Muscle layer of colon (tissue), 2 donors: ENCODE measurements around the gene SSNA1.

Experiments used
- H3K27ac ChIP-seq: one replicate; pipeline ENCODE4 v1.7.0; 2013; ENCODE audit warnings: low read depth, mild to moderate bottlenecking, low read length, moderate library complexity
- H3K27me3 ChIP-seq, 2 donors: one replicate each; pipeline ENCODE4 v1.7.0; 2013; ENCODE audit warnings: low read length in 2 of 2, mild to moderate bottlenecking in 2 of 2; ENCODE audit not compliant: insufficient read depth in 2 of 2, control insufficient read depth in 1 of 2
- H3K36me3 ChIP-seq: one replicate; pipeline ENCODE4 v1.7.0; 2013; ENCODE audit warnings: mild to moderate bottlenecking, low read length; ENCODE audit not compliant: insufficient read depth
- H3K4me1 ChIP-seq: one replicate; pipeline ENCODE4 v1.7.0; 2013; ENCODE audit warnings: mild to moderate bottlenecking, low read length; ENCODE audit not compliant: insufficient read depth
- H3K4me3 ChIP-seq, 2 donors: one replicate each; pipeline ENCODE4 v1.7.0; 2013; ENCODE audit warnings: low read length in 2 of 2, low read depth in 1 of 2, mild to moderate bottlenecking in 1 of 2, moderate library complexity in 1 of 2
- H3K9ac ChIP-seq: one replicate; pipeline ENCODE4 v1.7.0; 2013; ENCODE audit warnings: low read length
- H3K9me3 ChIP-seq: one replicate; pipeline ENCODE4 v1.7.0; 2013; ENCODE audit warnings: mild to moderate bottlenecking, low read length
- donor health status: abdominal sarcoma.
- donor health status: Adenocarcinoma of cecum.

SSNA1 gene

DNA sequence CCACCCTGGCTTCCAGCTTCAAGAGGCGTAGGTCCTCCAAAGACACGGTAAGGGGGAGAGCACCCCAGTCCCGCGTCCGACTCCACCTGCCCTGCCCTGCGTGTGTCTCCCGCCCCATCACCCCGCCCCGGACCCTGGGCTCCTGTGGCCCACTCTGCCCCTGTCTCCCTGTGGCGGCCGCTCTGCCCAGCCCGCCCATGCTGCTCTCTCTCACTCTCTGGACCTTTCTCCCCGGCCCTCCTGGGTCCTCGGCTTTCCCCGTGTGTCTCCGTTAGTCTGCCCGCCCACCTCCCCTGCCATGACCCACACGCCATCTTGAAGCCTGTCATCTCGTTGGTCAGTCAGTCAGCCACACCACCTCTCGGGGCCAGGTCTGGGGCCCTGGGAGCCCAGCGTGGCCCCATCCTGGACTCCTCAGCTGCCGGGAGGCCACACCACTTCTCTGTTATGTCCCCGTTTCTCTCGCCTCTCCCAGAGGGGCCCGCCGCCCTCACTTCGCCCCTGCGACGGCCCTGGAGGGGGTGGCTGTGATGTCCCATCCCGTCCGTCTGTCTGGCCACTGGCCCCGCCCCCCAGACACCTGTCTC lies 23.1 kb upstream of the SSNA1 start:
- H3K27me3 ChIP-seq: peaks cover 23 to 90% of the 10 kb centered on the region in 2 donors
- no peaks in the 10 kb centered on the region for H3K9me3 ChIP-seq
- no peak overlapping the region for H3K9ac ChIP-seq
- no peak overlapping the region for H3K27ac ChIP-seq
- no peaks in the 10 kb centered on the region for H3K4me1 ChIP-seq
- H3K36me3 ChIP-seq: no peaks in the 10 kb centered on the region
- no peak overlapping the region for H3K4me3 ChIP-seq

DNA sequence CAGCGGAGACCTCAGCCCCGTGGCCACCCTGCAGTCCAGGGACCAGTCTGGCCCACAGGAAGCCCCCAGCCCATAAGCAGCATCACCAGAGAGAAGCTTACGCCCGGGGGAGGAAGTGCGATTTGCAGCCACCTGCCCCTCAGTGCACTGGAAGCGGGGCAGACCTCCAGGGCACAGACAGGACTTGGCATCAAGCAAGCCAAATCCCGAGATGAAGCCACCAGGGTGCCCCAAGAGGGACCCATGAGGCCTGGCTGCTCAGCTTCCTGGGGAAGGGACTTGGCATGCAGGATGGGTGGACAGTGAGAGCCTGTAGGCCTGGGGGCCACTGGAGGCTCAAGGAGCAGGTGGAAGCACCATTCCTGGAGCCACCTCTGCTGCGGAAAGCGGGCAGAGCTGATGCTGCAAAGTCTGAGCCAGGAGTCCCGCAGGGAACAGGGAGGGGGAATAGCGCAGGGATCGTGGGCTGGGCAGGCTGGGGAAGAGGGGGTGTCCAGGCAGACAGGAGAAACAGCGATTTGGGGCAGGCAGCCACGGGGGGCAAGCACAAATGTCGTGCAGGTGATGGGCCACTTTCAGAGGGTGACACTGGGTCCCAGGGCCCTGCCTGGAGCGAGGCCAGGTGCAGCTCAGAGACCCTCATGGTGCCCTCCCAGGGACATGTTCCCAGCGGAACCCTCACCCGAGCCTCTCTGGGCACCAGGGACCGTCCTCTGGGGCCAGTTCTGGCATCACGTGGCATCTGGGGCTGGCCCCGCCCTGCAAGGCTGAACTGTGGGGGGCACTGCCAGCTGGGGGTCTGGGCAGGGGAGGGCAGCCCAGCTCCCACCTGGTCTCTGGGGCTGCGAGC lies 21.9 kb upstream of the SSNA1 start:
- Histone ChIP-seq H3K9me3 (no peaks in the 10 kb centered on the region), H3K27me3 (peaks cover 27 to 95% of the 10 kb centered on the region in 2 donors), H3K4me3 (no peak overlapping the region), H3K36me3 (no peaks in the 10 kb centered on the region), H3K27ac (no peak overlapping the region), H3K4me1 (no peaks in the 10 kb centered on the region), H3K9ac (no peak overlapping the region)

DNA sequence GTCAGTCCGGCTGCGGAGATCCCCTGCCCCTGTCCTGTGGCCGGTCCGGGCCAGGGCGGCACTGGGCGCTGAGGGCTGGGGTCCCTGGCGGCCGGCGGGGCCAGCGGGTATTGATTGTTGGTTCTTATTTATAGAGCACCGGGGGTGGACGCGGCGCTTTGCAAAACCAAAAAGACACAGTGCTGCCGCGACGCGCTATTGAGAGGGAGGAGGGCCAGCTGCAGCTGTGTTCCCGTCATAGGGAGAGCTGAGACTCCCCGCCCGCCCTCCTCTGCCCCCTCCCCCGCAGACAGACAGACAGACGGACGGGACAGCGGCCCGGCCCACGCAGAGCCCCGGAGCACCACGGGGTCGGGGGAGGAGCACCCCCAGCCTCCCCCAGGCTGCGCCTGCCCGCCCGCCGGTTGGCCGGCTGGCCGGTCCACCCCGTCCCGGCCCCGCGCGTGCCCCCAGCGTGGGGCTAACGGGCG lies 21.2 kb upstream of the SSNA1 start:
- no peak overlapping the region for H3K9ac ChIP-seq
- H3K27me3 ChIP-seq: peaks cover 27 to 95% of the 10 kb centered on the region in 2 donors
- no peaks in the 10 kb centered on the region for H3K4me1 ChIP-seq
- no peaks in the 10 kb centered on the region for H3K9me3 ChIP-seq
- no peak overlapping the region for H3K27ac ChIP-seq
- H3K4me3 ChIP-seq: no peak overlapping the region
- no peaks in the 10 kb centered on the region for H3K36me3 ChIP-seq

DNA sequence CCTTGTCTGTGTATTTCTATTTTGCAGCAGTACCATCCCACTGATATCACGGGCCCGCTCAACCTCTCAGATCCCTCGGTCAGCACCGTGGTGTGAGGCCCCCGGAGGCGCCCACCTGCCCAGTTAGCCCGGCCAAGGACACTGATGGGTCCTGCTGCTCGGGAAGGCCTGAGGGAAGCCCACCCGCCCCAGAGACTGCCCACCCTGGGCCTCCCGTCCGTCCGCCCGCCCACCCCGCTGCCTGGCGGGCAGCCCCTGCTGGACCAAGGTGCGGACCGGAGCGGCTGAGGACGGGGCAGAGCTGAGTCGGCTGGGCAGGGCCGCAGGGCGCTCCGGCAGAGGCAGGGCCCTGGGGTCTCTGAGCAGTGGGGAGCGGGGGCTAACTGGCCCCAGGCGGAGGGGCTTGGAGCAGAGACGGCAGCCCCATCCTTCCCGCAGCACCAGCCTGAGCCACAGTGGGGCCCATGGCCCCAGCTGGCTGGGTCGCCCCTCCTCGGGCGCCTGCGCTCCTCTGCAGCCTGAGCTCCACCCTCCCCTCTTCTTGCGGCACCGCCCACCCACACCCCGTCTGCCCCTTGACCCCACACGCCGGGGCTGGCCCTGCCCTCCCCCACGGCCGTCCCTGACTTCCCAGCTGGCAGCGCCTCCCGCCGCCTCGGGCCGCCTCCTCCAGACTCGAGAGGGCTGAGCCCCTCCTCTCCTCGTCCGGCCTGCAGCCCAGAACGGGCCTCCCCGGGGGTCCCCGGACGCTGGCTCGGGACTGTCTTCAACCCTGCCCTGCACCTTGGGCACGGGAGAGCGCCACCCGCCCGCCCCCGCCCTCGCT lies 20.5 kb upstream of the SSNA1 start:
- Histone ChIP-seq H3K27me3 (peaks cover 27 to 93% of the 10 kb centered on the region in 2 donors), H3K4me1 (no peaks in the 10 kb centered on the region), H3K27ac (no peak overlapping the region), H3K4me3 (no peak overlapping the region), H3K9ac (no peak overlapping the region), H3K9me3 (no peaks in the 10 kb centered on the region), H3K36me3 (no peaks in the 10 kb centered on the region)

DNA sequence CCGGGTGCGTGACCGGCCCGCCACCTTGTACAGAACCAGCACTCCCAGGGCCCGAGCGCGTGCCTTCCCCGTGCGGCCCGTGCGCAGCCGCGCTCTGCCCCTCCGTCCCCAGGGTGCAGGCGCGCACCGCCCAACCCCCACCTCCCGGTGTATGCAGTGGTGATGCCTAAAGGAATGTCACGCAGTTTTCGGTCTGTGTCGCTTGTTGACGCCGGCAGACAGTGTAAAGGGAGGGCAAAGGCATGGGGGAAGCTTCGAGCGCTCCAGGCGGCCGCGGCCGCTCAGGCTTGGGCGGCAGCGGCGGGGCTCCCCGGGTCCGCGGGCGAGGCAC lies 19.9 kb upstream of the SSNA1 start:
- no peaks in the 10 kb centered on the region for H3K36me3 ChIP-seq
- no peak overlapping the region for H3K4me3 ChIP-seq
- H3K27ac ChIP-seq: no peak overlapping the region
- no peak overlapping the region for H3K9ac ChIP-seq
- no peaks in the 10 kb centered on the region for H3K9me3 ChIP-seq
- H3K4me1 ChIP-seq: no peaks in the 10 kb centered on the region
- H3K27me3 ChIP-seq: peaks cover 25 to 87% of the 10 kb centered on the region in 2 donors

DNA sequence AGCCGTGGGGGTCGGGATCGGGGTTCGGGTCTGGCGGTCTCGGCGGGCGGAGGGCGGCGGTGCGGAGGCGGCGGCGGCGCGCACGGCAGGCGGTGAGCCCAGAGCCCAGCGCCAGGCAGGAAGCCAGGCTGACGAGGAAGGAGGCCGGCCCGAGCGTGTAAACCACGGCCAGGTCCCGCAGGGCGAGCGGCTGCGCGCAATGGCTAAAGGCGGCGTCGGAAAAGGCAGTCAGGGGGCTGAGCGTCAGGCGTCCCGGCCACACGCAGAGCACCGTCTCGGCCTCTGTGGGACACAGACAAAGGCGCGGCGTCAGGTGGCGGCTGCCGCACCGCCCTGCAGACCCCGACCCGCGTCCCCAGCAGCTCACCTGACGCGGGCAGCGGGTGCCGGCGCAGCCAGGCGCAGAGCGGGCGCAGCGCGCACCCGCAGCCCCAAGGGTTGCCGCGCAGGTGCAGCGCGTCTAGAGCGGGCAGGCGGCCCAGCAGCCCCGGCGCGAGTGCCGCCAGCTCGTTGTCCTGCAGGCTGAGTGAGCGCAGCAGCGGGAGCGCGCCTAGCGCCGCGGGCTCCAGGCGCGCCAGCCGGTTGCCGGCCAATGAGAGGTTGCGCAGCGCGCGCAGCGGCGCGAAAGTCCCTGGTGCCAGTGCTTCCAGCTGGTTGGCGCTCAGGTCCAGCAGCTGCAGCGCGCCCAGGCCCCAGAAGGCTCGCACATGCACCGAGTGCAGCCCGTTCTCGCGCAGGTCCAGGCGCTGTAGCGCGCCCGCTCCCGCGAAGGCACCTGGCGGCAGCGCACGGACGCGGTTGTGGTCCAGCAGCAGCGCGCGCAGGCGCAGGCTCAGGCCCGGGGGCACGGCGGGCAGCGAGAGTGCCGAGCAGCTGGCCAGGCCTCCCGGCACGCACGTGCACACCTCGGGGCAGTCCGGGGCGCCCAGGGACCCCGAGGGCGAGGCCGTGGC lies 19.3 kb upstream of the SSNA1 start:
- no peaks in the 10 kb centered on the region for H3K4me1 ChIP-seq
- H3K36me3 ChIP-seq: no peaks in the 10 kb centered on the region
- no peak overlapping the region for H3K9ac ChIP-seq
- no peaks in the 10 kb centered on the region for H3K9me3 ChIP-seq
- no peak overlapping the region for H3K27ac ChIP-seq
- H3K27me3 ChIP-seq: peaks cover 18 to 84% of the 10 kb centered on the region in 2 donors
- H3K4me3 ChIP-seq: peak overlapping the region in 1 of 2 donors; percentile 47

DNA sequence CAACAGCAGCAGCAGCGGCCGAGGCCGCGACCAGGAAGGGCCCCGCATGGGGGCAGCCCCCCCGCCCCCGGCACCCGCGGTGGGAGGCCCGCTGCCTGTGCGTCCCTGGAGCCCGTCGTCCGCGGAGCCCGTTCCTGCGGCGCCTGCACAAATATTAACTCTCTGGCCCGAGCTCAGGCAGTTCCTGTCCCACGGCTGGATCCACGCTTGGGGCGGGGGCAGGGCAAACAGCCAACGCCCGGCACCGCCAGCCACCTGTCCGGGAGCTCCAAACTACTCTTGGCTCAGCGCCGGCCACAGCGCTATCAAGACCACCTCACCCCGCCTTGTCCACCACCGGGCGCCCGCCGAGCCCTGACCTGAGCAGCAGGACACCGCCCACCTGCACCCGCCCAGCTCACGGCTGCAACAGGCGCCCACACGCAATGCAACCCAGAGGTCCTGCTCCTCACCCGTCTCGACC lies 18.5 kb upstream of the SSNA1 start, which contains the start of gene LRRC26:
Gene LRRC26 (minus strand): TSS at position 156 of the 463 bp plus-strand sequence. CDS start 108 bp downstream, at position 48.
- peaks cover 14 to 80% of the 10 kb centered on the region in 2 donors for H3K27me3 ChIP-seq

DNA sequence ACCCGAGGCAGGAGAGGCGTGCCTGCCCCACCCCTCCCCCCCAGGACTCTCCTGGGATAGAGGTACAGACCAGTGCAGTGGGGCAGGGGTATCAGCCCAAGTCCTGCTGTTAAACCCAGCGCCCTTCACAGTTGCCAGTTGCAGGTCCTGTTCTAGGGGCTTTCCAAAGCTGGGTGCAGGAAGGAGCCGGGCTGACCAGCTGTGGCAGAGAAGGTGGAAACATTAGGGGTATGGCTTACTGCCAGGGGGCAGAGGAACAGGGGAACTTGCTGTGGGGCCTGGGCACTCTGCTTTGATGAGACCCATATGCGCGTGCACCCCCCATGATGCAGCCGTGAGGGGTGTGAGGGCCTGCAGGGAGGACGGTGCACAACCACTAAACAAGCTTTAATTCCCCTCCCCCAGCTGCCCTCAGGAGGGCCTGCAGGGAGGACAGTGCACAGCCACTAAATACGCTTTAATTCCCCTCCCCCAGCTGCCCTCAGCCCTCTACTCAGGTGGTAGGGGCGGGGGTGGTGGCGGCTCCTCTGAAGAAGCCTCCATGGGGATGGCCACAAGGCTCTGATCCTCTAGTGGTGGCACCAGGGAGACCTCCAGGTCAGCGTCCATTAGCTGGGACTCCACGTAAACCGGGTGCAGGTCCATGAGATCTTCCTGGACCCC lies 17.9 kb upstream of the SSNA1 start:
- no peak overlapping the region for H3K27ac ChIP-seq
- H3K36me3 ChIP-seq: no peaks in the 10 kb centered on the region
- no peaks in the 10 kb centered on the region for H3K4me1 ChIP-seq
- no peak overlapping the region for H3K4me3 ChIP-seq
- no peak overlapping the region for H3K9ac ChIP-seq
- no peaks in the 10 kb centered on the region for H3K9me3 ChIP-seq
- peaks cover 14 to 73% of the 10 kb centered on the region in 2 donors for H3K27me3 ChIP-seq

More for the DNA sequence above, 18.5 kb upstream of the SSNA1 start, which contains the start of gene LRRC26:
- peak within 1 kb of the TSS in 1 of 2 donors; percentile 47 for H3K4me3 ChIP-seq
- no peaks in the 10 kb centered on the region for H3K9me3 ChIP-seq
- H3K36me3 ChIP-seq: no peaks in the 10 kb centered on the region
- no peaks in the 10 kb centered on the region for H3K4me1 ChIP-seq
- H3K27ac ChIP-seq: no peak within 1 kb of the TSS
- no peak within 1 kb of the TSS for H3K9ac ChIP-seq

DNA sequence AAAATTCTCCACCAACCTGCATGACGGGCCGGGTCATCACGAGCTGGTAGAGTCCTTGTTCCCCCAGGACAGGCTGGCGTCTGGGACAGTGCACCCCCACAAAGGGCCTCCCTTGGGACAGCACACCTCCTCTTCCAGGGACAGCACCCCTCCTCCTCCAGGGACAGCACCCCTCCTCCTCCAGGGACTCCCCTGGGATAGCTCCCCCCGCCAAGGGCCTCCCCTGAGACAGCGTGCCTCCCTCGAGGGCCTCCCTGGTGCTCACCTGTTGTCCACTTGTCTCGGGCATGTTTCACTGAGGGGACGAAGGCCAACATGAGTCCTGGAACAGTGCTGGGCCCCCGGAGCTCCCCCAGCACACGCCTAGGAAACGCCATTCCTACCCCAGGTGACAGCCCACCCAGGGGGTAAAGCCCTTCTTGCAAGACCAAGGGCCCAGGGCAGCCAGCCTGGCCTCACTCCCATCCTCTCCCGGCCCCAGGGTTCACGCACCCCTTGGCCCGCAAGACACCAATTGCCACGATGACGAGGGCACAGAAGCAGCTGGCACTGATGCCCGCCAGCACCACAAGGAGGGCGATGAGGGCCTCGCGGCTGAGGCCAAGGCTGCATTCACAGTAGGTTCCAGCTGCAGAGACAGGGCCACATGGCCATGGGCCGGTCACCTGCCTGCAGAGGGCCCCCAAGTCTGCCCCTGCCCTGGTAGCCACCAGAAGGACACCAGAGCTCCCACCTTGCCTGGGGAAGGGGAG lies 17.2 kb upstream of the SSNA1 start:
- Histone ChIP-seq H3K27ac (no peak overlapping the region), H3K36me3 (no peaks in the 10 kb centered on the region), H3K9me3 (no peaks in the 10 kb centered on the region), H3K27me3 (peaks cover 13 to 66% of the 10 kb centered on the region in 2 donors), H3K4me3 (no peak overlapping the region), H3K4me1 (no peaks in the 10 kb centered on the region), H3K9ac (no peak overlapping the region)
